ENCODE data around the gene AMN.

AMN gene

GRCh38 chr14:102945346-102946130 lies 23.1 kb downstream of the AMN start:
- no peak for DNase-seq

- DNase-seq: no peak
Observed at GRCh38 chr14:102947321-102948103, 25.0 kb downstream of the AMN start.

GRCh38 chr14:102948698-102949061 lies 26.2 kb downstream of the AMN start:
- no peak for DNase-seq

- no peak for DNase-seq
Observed at GRCh38 chr14:102949062-102949800, 26.8 kb downstream of the AMN start.

- no peak for DNase-seq
Observed at GRCh38 chr14:102949801-102950451, 27.5 kb downstream of the AMN start.

GRCh38 chr14:102951034-102951433 lies 28.6 kb downstream of the AMN start:
- DNase-seq: no peak

- no peak for DNase-seq
Observed at GRCh38 chr14:102951799-102952198, 29.3 kb downstream of the AMN start.

GRCh38 chr14:102952276-102952675 lies 29.8 kb downstream of the AMN start:
- DNase-seq: no peak

- no peak for DNase-seq
Observed at GRCh38 chr14:102953100-102953499, 30.6 kb downstream of the AMN start.

- DNase-seq: no peak
Observed at GRCh38 chr14:102954081-102954789, 31.8 kb downstream of the AMN start.

GRCh38 chr14:102955636-102956408 lies 33.4 kb downstream of the AMN start:
- DNase-seq: no peak

- no peak for DNase-seq
Observed at GRCh38 chr14:102957222-102957621, 34.8 kb downstream of the AMN start.

GRCh38 chr14:102958461-102958860 lies 36.0 kb downstream of the AMN start:
- no peak for DNase-seq

GRCh38 chr14:102962111-102962627 lies 39.7 kb downstream of the AMN start:
- DNase-seq: no peak

- no peak for DNase-seq
Observed at GRCh38 chr14:102964152-102964730, 41.8 kb downstream of the AMN start.

GRCh38 chr14:102965282-102965681 lies 42.8 kb downstream of the AMN start:
- no peak for DNase-seq

GRCh38 chr14:102965971-102966655 lies 43.6 kb downstream of the AMN start:
- no peak for DNase-seq

- DNase-seq: no peak
Observed at GRCh38 chr14:102966681-102967505, 44.4 kb downstream of the AMN start.

GRCh38 chr14:102967506-102967795 lies 45.0 kb downstream of the AMN start:
- DNase-seq: no peak

GRCh38 chr14:102968306-102968705 lies 45.8 kb downstream of the AMN start:
- DNase-seq: no peak
